ENCODE measurements around the gene MRC1. TPM values are rescaled to one million over a fixed set of nuclear protein-coding genes. Genes with fewer than 3 reads are reported as not detected.

Gene MRC1
- total RNA-seq, 1 donor from 2014 or later, result not detected

GRCh38 chr10:17805330-17805729, 3.8 kb upstream of the MRC1 start:
- H3K4me1 Mint-ChIP-seq (ENCODE audit: low read depth), result peaks cover 7% of the 10 kb centered on the region
- H3K36me3 Mint-ChIP-seq (ENCODE audit: low read depth), result no peaks in the 10 kb centered on the region
- H3K27me3 Mint-ChIP-seq (ENCODE audit: low read depth), result peaks cover 7% of the 10 kb centered on the region
- no peak overlapping the region for H3K27ac Mint-ChIP-seq
- DNase-seq (ENCODE audit: low spot score), result no peak
- H3K4me3 Mint-ChIP-seq (ENCODE audit: low read depth), result no peak overlapping the region
- no peaks in the 10 kb centered on the region for H3K9me3 Mint-ChIP-seq
- intact Hi-C loops (cut with micrococcal nuclease), result no loop called here

GRCh38 chr10:17805921-17806577, 3.1 kb upstream of the MRC1 start:
- no peaks in the 10 kb centered on the region for H3K36me3 Mint-ChIP-seq (ENCODE audit: low read depth)
- peaks cover 7% of the 10 kb centered on the region for H3K27me3 Mint-ChIP-seq (ENCODE audit: low read depth)
- intact Hi-C loops (cut with micrococcal nuclease), result no loop called here

GRCh38 chr10:17811146-17811865, 2.2 kb downstream of the MRC1 start:
- no peak for DNase-seq (ENCODE audit: low spot score)
- intact Hi-C loops (cut with micrococcal nuclease), result no loop called here
- H3K36me3 Mint-ChIP-seq (ENCODE audit: low read depth), result no peaks in the 10 kb centered on the region
- no peak overlapping the region for H3K4me3 Mint-ChIP-seq (ENCODE audit: low read depth)
- H3K27me3 Mint-ChIP-seq (ENCODE audit: low read depth), result peaks cover 7% of the 10 kb centered on the region
- peaks cover 7% of the 10 kb centered on the region for H3K4me1 Mint-ChIP-seq (ENCODE audit: low read depth)
- no peaks in the 10 kb centered on the region for H3K9me3 Mint-ChIP-seq
- no peak overlapping the region for H3K27ac Mint-ChIP-seq

More at GRCh38 chr10:17805921-17806577, 3.1 kb upstream of the MRC1 start:
- no peak overlapping the region for H3K4me3 Mint-ChIP-seq (ENCODE audit: low read depth)
- no peak overlapping the region for H3K27ac Mint-ChIP-seq
- no peaks in the 10 kb centered on the region for H3K9me3 Mint-ChIP-seq
- peaks cover 7% of the 10 kb centered on the region for H3K4me1 Mint-ChIP-seq (ENCODE audit: low read depth)
- DNase-seq (ENCODE audit: low spot score), result no peak

- Mint-ChIP-seq H3K4me3 (ENCODE audit: low read depth) (no peak overlapping the region), H3K4me1 (ENCODE audit: low read depth) (peaks cover 3% of the 10 kb centered on the region), H3K9me3 (no peaks in the 10 kb centered on the region), H3K27ac (no peak overlapping the region), H3K36me3 (ENCODE audit: low read depth) (no peaks in the 10 kb centered on the region), H3K27me3 (ENCODE audit: low read depth) (peaks cover 4% of the 10 kb centered on the region)
- no peak for DNase-seq (ENCODE audit: low spot score)
- intact Hi-C loops (cut with micrococcal nuclease), result no loop called here
These were observed 5.8 kb downstream of the MRC1 start for GRCh38 chr10:17814973-17815372.

GRCh38 chr10:17816199-17816598, 7.1 kb downstream of the MRC1 start:
- no peaks in the 10 kb centered on the region for H3K4me1 Mint-ChIP-seq (ENCODE audit: low read depth)
- H3K27me3 Mint-ChIP-seq (ENCODE audit: low read depth), result no peaks in the 10 kb centered on the region
- H3K27ac Mint-ChIP-seq, result no peak overlapping the region
- no peak overlapping the region for H3K4me3 Mint-ChIP-seq (ENCODE audit: low read depth)
- no peaks in the 10 kb centered on the region for H3K36me3 Mint-ChIP-seq (ENCODE audit: low read depth)
- no peak for DNase-seq (ENCODE audit: low spot score)
- intact Hi-C loops (cut with micrococcal nuclease), result no loop called here
- H3K9me3 Mint-ChIP-seq, result no peaks in the 10 kb centered on the region

GRCh38 chr10:17817316-17817715, 8.2 kb downstream of the MRC1 start:
- H3K36me3 Mint-ChIP-seq (ENCODE audit: low read depth), result no peaks in the 10 kb centered on the region
- no peak for DNase-seq (ENCODE audit: low spot score)
- H3K9me3 Mint-ChIP-seq, result no peaks in the 10 kb centered on the region
- H3K27ac Mint-ChIP-seq, result no peak overlapping the region
- no peak overlapping the region for H3K4me3 Mint-ChIP-seq (ENCODE audit: low read depth)
- intact Hi-C loops (cut with micrococcal nuclease), result no loop called here
- no peaks in the 10 kb centered on the region for H3K4me1 Mint-ChIP-seq (ENCODE audit: low read depth)
- no peaks in the 10 kb centered on the region for H3K27me3 Mint-ChIP-seq (ENCODE audit: low read depth)

- DNase-seq (ENCODE audit: low spot score), result no peak
- Mint-ChIP-seq H3K4me3 (ENCODE audit: low read depth) (no peak overlapping the region), H3K36me3 (ENCODE audit: low read depth) (no peaks in the 10 kb centered on the region), H3K27me3 (ENCODE audit: low read depth) (no peaks in the 10 kb centered on the region), H3K27ac (no peak overlapping the region), H3K4me1 (ENCODE audit: low read depth) (no peaks in the 10 kb centered on the region), H3K9me3 (no peaks in the 10 kb centered on the region)
- intact Hi-C loops (cut with micrococcal nuclease), result no loop called here
These were observed 8.6 kb downstream of the MRC1 start for GRCh38 chr10:17817790-17818189.

- no peaks in the 10 kb centered on the region for H3K27me3 Mint-ChIP-seq (ENCODE audit: low read depth)
- no peak for DNase-seq (ENCODE audit: low spot score)
- no peaks in the 10 kb centered on the region for H3K9me3 Mint-ChIP-seq
- H3K4me1 Mint-ChIP-seq (ENCODE audit: low read depth), result no peaks in the 10 kb centered on the region
- no peak overlapping the region for H3K4me3 Mint-ChIP-seq (ENCODE audit: low read depth)
- no peak overlapping the region for H3K27ac Mint-ChIP-seq
- intact Hi-C loops (cut with micrococcal nuclease), result no loop called here
- H3K36me3 Mint-ChIP-seq (ENCODE audit: low read depth), result no peaks in the 10 kb centered on the region
These were observed 10.7 kb downstream of the MRC1 start for GRCh38 chr10:17819836-17820235.

GRCh38 chr10:17820943-17821342, 11.8 kb downstream of the MRC1 start:
- DNase-seq (ENCODE audit: low spot score), result no peak
- Mint-ChIP-seq H3K4me1 (ENCODE audit: low read depth) (no peaks in the 10 kb centered on the region), H3K4me3 (ENCODE audit: low read depth) (no peak overlapping the region), H3K27me3 (ENCODE audit: low read depth) (no peaks in the 10 kb centered on the region), H3K9me3 (no peaks in the 10 kb centered on the region), H3K27ac (no peak overlapping the region), H3K36me3 (ENCODE audit: low read depth) (no peaks in the 10 kb centered on the region)
- intact Hi-C loops (cut with micrococcal nuclease), result no loop called here

GRCh38 chr10:17821893-17822292, 12.7 kb downstream of the MRC1 start:
- Mint-ChIP-seq H3K36me3 (ENCODE audit: low read depth) (no peaks in the 10 kb centered on the region), H3K4me3 (ENCODE audit: low read depth) (no peak overlapping the region), H3K4me1 (ENCODE audit: low read depth) (no peaks in the 10 kb centered on the region), H3K27ac (no peak overlapping the region), H3K9me3 (no peaks in the 10 kb centered on the region), H3K27me3 (ENCODE audit: low read depth) (no peaks in the 10 kb centered on the region)
- DNase-seq (ENCODE audit: low spot score), result no peak
- intact Hi-C loops (cut with micrococcal nuclease), result no loop called here

- intact Hi-C loops (cut with micrococcal nuclease), result no loop called here
These were observed 22.2 kb downstream of the MRC1 start for GRCh38 chr10:17831341-17831740.

GRCh38 chr10:17831896-17832295, 22.7 kb downstream of the MRC1 start:
- Mint-ChIP-seq H3K27me3 (ENCODE audit: low read depth) (no peaks in the 10 kb centered on the region), H3K36me3 (ENCODE audit: low read depth) (no peaks in the 10 kb centered on the region), H3K9me3 (no peaks in the 10 kb centered on the region), H3K4me1 (ENCODE audit: low read depth) (no peaks in the 10 kb centered on the region), H3K4me3 (ENCODE audit: low read depth) (no peak overlapping the region), H3K27ac (no peak overlapping the region)
- DNase-seq (ENCODE audit: low spot score), result no peak
- intact Hi-C loops (cut with micrococcal nuclease), result no loop called here

More at GRCh38 chr10:17831341-17831740, 22.2 kb downstream of the MRC1 start:
- H3K4me3 Mint-ChIP-seq (ENCODE audit: low read depth), result no peak overlapping the region
- H3K9me3 Mint-ChIP-seq, result no peaks in the 10 kb centered on the region
- no peaks in the 10 kb centered on the region for H3K27me3 Mint-ChIP-seq (ENCODE audit: low read depth)
- H3K4me1 Mint-ChIP-seq (ENCODE audit: low read depth), result no peaks in the 10 kb centered on the region
- H3K27ac Mint-ChIP-seq, result no peak overlapping the region
- DNase-seq (ENCODE audit: low spot score), result no peak
- no peaks in the 10 kb centered on the region for H3K36me3 Mint-ChIP-seq (ENCODE audit: low read depth)

GRCh38 chr10:17833656-17834055, 24.5 kb downstream of the MRC1 start:
- Mint-ChIP-seq H3K36me3 (ENCODE audit: low read depth) (no peaks in the 10 kb centered on the region), H3K27ac (no peak overlapping the region), H3K9me3 (no peaks in the 10 kb centered on the region), H3K27me3 (ENCODE audit: low read depth) (peaks cover 1% of the 10 kb centered on the region), H3K4me3 (ENCODE audit: low read depth) (no peak overlapping the region), H3K4me1 (ENCODE audit: low read depth) (no peaks in the 10 kb centered on the region)
- no peak for DNase-seq (ENCODE audit: low spot score)
- intact Hi-C loops (cut with micrococcal nuclease), result no loop called here
